Keratinocyte (primary cell): ENCODE data around the gene ENPP6. TPM values are rescaled to one million over a fixed set of nuclear protein-coding genes. Genes with fewer than 3 reads are reported as not detected.

Source experiments
- DNase-seq: peaks from one replicate; pipeline ENCODE4 v3.0.0-alpha.2; 2011; ENCODE audit warnings: low read depth, missing footprints, low spot score
- FAIRE-seq: peaks from 2 replicates; lab custom pipeline; 2011; peaks lifted over from hg19 to GRCh38; lab: Jason Lieb, UNC
- H2AFZ ChIP-seq: 2 replicates; pipeline ENCODE4 v1.6.0; 2012; ENCODE audit warnings: low read length, control low read depth, inconsistent platforms; ENCODE audit not compliant: control insufficient read depth
- H3K27ac ChIP-seq: 2 replicates; pipeline ENCODE4 v1.5.1; 2011; ENCODE audit warnings: low read length; ENCODE audit not compliant: control insufficient read depth, insufficient read depth
- H3K27me3 ChIP-seq: 3 replicates; pipeline ENCODE4 v1.6.0; 2011; ENCODE audit warnings: low read length; ENCODE audit not compliant: control insufficient read depth, insufficient read depth; ENCODE audit errors: extremely low read depth
- H3K36me3 ChIP-seq, 2 experiments: 2 replicates in 1 of 2; 3 replicates in 1 of 2; pipeline ENCODE4 v1.5.1; 2011; ENCODE audit warnings: low read length in 2 of 2, mild to moderate bottlenecking in 1 of 2; ENCODE audit not compliant: control insufficient read depth in 2 of 2, insufficient read depth in 2 of 2; ENCODE audit errors: extremely low read depth in 1 of 2
- H3K4me1 ChIP-seq: 3 replicates; pipeline ENCODE4 v1.5.1; 2011; ENCODE audit warnings: low read length; ENCODE audit not compliant: control insufficient read depth, insufficient read depth; ENCODE audit errors: extremely low read depth
- H3K4me2 ChIP-seq: 3 replicates; pipeline ENCODE4 v1.6.0; 2011; ENCODE audit warnings: low read depth, low read length; ENCODE audit not compliant: control insufficient read depth, insufficient read depth; ENCODE audit errors: extremely low read depth
- H3K4me3 ChIP-seq, 3 experiments: fragments of 200-600 bp in 1 of 3; sonication (generic) in 1 of 3; 2 replicates in 2 of 3; 3 replicates in 1 of 3; pipeline ENCODE4 v1.5.1; 2011 to 2016; ENCODE audit warnings: low read length in 3 of 3, mild to moderate bottlenecking in 3 of 3, control low read depth in 2 of 3, inconsistent platforms in 1 of 3, low read depth in 1 of 3, mixed read lengths in 1 of 3, mixed run types in 1 of 3, moderate library complexity in 1 of 3; ENCODE audit not compliant: control insufficient read depth in 2 of 3, insufficient read depth in 2 of 3; ENCODE audit errors: extremely low read depth in 1 of 3
- H3K79me2 ChIP-seq: 2 replicates; pipeline ENCODE4 v1.6.0; 2012; ENCODE audit warnings: low read length; ENCODE audit not compliant: control insufficient read depth, insufficient read depth
- H3K9ac ChIP-seq: 3 replicates; pipeline ENCODE4 v1.6.0; 2011; ENCODE audit warnings: low read length; ENCODE audit not compliant: control insufficient read depth, insufficient read depth; ENCODE audit errors: extremely low read depth
- H3K9me1 ChIP-seq: 3 replicates; pipeline ENCODE4 v1.6.0; 2011; ENCODE audit warnings: low read length; ENCODE audit not compliant: control insufficient read depth, insufficient read depth; ENCODE audit errors: extremely low read depth
- H3K9me3 ChIP-seq: 2 replicates; pipeline ENCODE4 v1.5.1; 2012; ENCODE audit warnings: low read depth, low read length; ENCODE audit not compliant: control insufficient read depth
- H4K20me1 ChIP-seq: 3 replicates; pipeline ENCODE4 v1.6.0; 2011; ENCODE audit warnings: low read length; ENCODE audit not compliant: control insufficient read depth, insufficient read depth; ENCODE audit errors: extremely low read depth
- EZH2 ChIP-seq: IDR thresholded peaks from one replicate; pipeline ENCODE4 v1.6.1; 2012; ENCODE audit warnings: inconsistent platforms, mild to moderate bottlenecking, low read length, moderate library complexity
- dilution Hi-C: fragments of 300-500 bp; cut with MboI; formaldehyde crosslinking; loops from one replicate; pipeline ENCODE4 v1.7.0; 2020; ENCODE audit warnings: low sequenced_read_pairs; ENCODE audit not compliant: extremely low pct_ligation_motif_present
- polyA plus RNA-seq, 5 experiments: library from polyadenylated mRNA; depleted of rRNA in 3 of 5; stranded (reverse) in 3 of 5; stranded (forward) in 1 of 5; unstranded in 1 of 5; fragments of >200 nt; gene quantifications; 1 replicate in 1 of 5; 2 replicates in 3 of 5; 3 replicates in 1 of 5; pipeline versions ENCODE4 v1.2.1 to v1.2.3, GENCODE V29; 2011 to 2012; ENCODE audit warnings: missing spikeins in 2 of 5, low read depth in 1 of 5, low replicate concordance in 1 of 5
- TF ChIP-seq, protein P1 (sequence below), 3 experiments: IDR thresholded peaks in 1 of 3; conservative IDR thresholded peaks in 1 of 3; optimal IDR thresholded peaks in 1 of 3; 2 replicates in 2 of 3; 3 replicates in 1 of 3; pipeline versions ENCODE3 to v1.5.1; 2011; ENCODE audit warnings: low read length in 3 of 3, mild to moderate bottlenecking in 3 of 3, moderate library complexity in 2 of 3, control low read depth in 1 of 3, inconsistent platforms in 1 of 3; ENCODE audit not compliant: insufficient read depth in 2 of 3; ENCODE audit errors: extremely low read depth in 1 of 3

The ENPP6 gene
- polyA plus RNA-seq, 1 donor (not counting 4 experiments of a cell fraction or from before 2014, with no cell fraction given), result not detected

DNA sequence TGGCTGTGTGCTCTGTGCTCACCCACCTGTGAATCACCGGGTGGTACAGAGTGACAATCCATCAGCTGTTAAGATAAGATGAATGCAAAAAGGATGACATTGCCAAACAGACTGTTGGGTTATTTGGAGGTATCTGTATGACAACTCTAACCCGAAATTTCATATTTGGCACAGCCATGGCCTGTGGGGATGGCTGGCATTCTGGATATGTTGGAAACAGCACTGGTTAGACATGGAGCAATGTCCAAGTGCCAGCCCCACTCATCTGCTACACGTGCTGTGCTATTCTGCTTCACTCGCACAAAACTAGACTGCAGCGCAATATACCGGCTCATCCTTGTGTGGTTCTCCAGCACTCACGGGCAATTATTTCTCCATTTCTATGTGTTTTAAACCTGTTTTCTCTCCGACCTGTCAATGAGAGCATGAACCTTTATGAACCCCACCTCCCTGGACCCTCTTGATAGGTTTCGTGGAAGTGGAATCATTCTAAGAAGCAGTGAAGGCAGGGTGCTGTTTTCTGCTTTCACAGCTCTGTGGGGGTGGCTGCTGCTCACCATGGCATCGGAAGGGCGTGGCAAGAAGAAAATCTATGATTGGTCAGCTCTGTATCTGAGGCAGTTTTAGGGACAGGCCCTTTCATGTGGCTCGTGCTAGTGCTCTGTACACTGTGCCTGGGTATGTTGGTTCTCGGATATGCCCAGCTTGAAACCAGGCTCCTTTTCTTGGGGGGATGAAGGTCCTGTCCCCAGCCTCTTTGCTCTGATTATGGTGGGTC, 94.9 kb downstream of the ENPP6 start:
- Histone ChIP-seq H3K9me3 (no peaks in the 10 kb centered on the region), H2AFZ (no peak overlapping the region), H3K9me1 (no peaks in the 10 kb centered on the region), H3K79me2 (no peaks in the 10 kb centered on the region), H3K27me3 (no peaks in the 10 kb centered on the region), H3K9ac (no peak overlapping the region), H3K27ac (no peak overlapping the region), H4K20me1 (no peaks in the 10 kb centered on the region), H3K4me3 (no peak overlapping the region), H3K4me1 (no peaks in the 10 kb centered on the region), H3K36me3 (no peaks in the 10 kb centered on the region), H3K4me2 (no peak overlapping the region)
- dilution Hi-C loops, result no loop called here
- no peak for FAIRE-seq
- TF ChIP-seq, protein P1, sequence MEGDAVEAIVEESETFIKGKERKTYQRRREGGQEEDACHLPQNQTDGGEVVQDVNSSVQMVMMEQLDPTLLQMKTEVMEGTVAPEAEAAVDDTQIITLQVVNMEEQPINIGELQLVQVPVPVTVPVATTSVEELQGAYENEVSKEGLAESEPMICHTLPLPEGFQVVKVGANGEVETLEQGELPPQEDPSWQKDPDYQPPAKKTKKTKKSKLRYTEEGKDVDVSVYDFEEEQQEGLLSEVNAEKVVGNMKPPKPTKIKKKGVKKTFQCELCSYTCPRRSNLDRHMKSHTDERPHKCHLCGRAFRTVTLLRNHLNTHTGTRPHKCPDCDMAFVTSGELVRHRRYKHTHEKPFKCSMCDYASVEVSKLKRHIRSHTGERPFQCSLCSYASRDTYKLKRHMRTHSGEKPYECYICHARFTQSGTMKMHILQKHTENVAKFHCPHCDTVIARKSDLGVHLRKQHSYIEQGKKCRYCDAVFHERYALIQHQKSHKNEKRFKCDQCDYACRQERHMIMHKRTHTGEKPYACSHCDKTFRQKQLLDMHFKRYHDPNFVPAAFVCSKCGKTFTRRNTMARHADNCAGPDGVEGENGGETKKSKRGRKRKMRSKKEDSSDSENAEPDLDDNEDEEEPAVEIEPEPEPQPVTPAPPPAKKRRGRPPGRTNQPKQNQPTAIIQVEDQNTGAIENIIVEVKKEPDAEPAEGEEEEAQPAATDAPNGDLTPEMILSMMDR (optimal IDR thresholded peaks at IDR 0.05 in 1 of 3, IDR thresholded peaks at IDR 0.05 in 1 of 3, conservative IDR thresholded peaks at IDR 0.05 in 1 of 3; ENCODE audit: extremely low read depth in 1 of 3, insufficient read depth in 2 of 3, low read length in 3 of 3), result no peak
- TF ChIP-seq EZH2, result no peak
- no peak for DNase-seq

DNA sequence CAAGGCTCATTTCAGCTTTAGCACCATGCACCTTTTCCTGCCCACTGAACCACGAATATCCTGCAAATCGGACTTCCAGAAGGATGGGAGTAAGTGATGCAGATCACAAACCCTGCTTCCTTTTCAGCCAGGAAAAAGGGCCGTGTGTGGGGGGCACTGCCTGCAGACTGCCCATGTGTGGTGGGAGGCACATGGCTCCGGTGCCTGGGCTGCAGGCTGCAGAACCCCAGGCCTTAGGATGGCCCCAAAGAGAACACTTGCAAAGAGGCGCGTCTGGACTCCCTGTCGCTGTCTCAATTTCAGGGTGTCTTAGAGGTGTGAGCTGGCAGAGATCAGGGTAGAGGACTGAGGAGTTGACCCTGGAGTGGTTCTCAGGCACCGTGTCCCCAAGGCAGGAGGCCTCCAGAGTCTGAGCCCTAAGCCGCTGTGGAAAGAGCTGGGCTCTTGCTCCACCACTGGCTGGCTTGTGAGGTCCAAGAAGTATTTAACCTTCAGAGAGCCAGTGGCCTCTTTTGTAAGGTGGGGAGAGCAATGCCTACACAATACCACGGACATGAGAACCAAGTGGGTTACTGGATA, 97.0 kb downstream of the ENPP6 start:
- H3K9me3 ChIP-seq, result no peaks in the 10 kb centered on the region
- H3K79me2 ChIP-seq, result no peaks in the 10 kb centered on the region
- H3K9me1 ChIP-seq, result no peaks in the 10 kb centered on the region
- H3K27me3 ChIP-seq, result no peaks in the 10 kb centered on the region
- no peak overlapping the region for H3K4me2 ChIP-seq
- no peak for TF ChIP-seq EZH2
- TF ChIP-seq, protein P1 (optimal IDR thresholded peaks at IDR 0.05 in 1 of 3, IDR thresholded peaks at IDR 0.05 in 1 of 3, conservative IDR thresholded peaks at IDR 0.05 in 1 of 3; ENCODE audit: extremely low read depth in 1 of 3, insufficient read depth in 2 of 3, low read length in 3 of 3), result no peak
- no peak for DNase-seq
- no peaks in the 10 kb centered on the region for H3K36me3 ChIP-seq
- dilution Hi-C loops, result no loop called here
- no peak overlapping the region for H2AFZ ChIP-seq
- no peak overlapping the region for H3K9ac ChIP-seq
- H4K20me1 ChIP-seq, result no peaks in the 10 kb centered on the region
- FAIRE-seq, result no peak
- no peak overlapping the region for H3K27ac ChIP-seq
- H3K4me3 ChIP-seq, result no peak overlapping the region
- H3K4me1 ChIP-seq, result no peaks in the 10 kb centered on the region
